ENCODE results near the gene IGSF1. TPM values are rescaled to one million over a fixed set of nuclear protein-coding genes. Genes with fewer than 3 reads are reported as not detected.

The IGSF1 gene
- total and polyA plus RNA-seq, 5 experiments from 2014 or later: not detected

Other genes with a start within 250 kb of the IGSF1 start
- not detected for gene ARHGAP36, start 231.0 kb downstream of the IGSF1 start, total RNA-seq
- not detected for gene ARHGAP36, start 231.0 kb downstream of the IGSF1 start, polyA plus RNA-seq

Data from naive thymus-derived CD8-positive, alpha-beta T cell (primary cell).